Activated T-helper 1 cell treated with anti-CD3 and anti-CD28 coated beads, Interleukin-12 subunit alpha, Interleukin-12 subunit beta, Interleukin-2, Interleukin-4 antibody, amounts not matched to agents 30 ng/mL and 10 ng/mL and 1 ng/mL, durations not matched to agents 14 hours and 24 hours and 36 hours (primary cell): ENCODE results near the gene SARS2. TPM values are rescaled to one million over a fixed set of nuclear protein-coding genes. Genes with fewer than 3 reads are reported as not detected.

Experiments used
- DNase-seq: peaks from one replicate; pipeline ENCODE4 v3.0.0; 2021; ENCODE audit warnings: low spot score
- H3K27ac Mint-ChIP-seq: one replicate; pipeline ENCODE4 v1.8.0; 2021; ENCODE audit warnings: mild to moderate bottlenecking, mixed read lengths
- H3K27me3 Mint-ChIP-seq: one replicate; pipeline ENCODE4 v1.8.0; 2022; ENCODE audit warnings: mild to moderate bottlenecking, moderate library complexity, mixed read lengths; ENCODE audit not compliant: insufficient read depth
- H3K36me3 Mint-ChIP-seq: one replicate; pipeline ENCODE4 v1.8.0; 2021; ENCODE audit warnings: low read depth, mixed read lengths
- H3K4me1 Mint-ChIP-seq: one replicate; pipeline ENCODE4 v1.8.0; 2021; ENCODE audit warnings: low read depth, mixed read lengths
- H3K4me3 Mint-ChIP-seq: one replicate; pipeline ENCODE4 v1.8.0; 2021; ENCODE audit warnings: mild to moderate bottlenecking, moderate library complexity, mixed read lengths
- H3K9me3 Mint-ChIP-seq: one replicate; pipeline ENCODE4 v1.8.0; 2021; ENCODE audit warnings: mixed read lengths
- intact Hi-C: fragments of 100-400 bp; cut with micrococcal nuclease; formaldehyde crosslinking; loops from one replicate; pipeline ENCODE4 v1.15.1; 2024
- total RNA-seq: library from RNA; stranded (reverse); gene quantifications from 2 replicates; pipeline ENCODE4 v1.2.3, GENCODE V29; 2022

Gene SARS2
- total RNA-seq, 1 donor from 2014 or later, result 38.4 TPM

DNA sequence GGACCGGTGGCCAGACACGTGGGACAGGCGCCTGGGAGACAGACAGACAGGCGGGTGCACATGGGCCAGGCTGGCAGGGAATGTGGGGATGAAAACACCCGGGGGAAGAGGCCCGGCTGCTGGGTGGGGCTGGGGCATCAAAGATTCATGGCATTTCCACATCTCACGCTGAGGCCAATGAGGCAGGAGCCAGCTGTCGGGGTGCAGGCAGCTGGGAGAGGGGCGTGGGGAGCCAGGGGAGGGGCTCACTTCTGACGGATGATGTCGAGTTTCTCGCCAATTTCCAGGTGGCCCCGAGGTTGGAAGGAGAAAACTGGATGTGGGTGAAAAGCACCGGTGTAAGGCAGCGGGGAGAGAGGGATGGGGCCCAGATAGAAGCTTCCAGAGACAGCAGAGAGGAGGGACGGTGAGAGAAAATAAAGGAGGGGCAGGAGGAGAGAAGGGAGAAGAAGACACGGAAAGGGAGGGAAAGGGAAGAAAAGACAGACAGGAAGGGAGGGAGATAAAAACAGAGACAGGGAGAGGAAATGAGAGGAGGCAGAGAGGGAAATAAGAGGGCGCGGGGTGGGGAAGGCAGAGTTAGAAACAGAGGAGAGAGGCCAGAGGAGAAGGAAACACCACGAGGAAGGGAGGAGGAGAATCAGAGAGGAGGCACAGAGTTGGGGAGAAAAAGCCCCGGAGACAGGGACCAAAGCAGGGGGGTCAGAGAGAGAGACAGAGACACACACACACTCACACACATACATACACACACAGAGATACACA is 10.5 kb downstream of the SARS2 start:
- intact Hi-C loops, result no loop called here
- Mint-ChIP-seq H3K9me3 (no peaks in the 10 kb centered on the region), H3K27ac (no peak overlapping the region), H3K36me3 (peaks cover 2% of the 10 kb centered on the region), H3K27me3 (no peaks in the 10 kb centered on the region), H3K4me3 (no peak overlapping the region), H3K4me1 (no peaks in the 10 kb centered on the region)
- DNase-seq, result no peak

DNA sequence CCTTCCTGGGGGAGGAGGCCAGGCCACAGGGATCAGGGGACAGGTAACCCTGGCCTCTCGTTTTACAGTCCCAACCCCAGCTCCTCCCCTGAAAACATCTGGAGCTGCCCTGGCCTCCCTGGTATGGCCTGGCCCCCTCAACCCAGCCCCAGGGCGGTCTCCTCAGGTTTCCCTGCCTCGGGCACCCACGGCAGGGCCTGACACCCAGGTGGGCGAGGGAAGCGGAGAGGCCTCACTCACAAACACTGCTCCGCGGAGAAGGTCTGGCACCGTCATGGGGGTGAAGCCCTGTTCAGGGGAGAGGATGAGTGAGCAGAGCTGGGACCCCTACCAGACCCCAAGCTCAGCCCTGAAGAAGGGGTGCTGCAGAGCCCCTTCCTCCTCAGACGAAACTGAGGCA is 12.0 kb downstream of the SARS2 start:
- H3K4me1 Mint-ChIP-seq, result no peaks in the 10 kb centered on the region
- no peaks in the 10 kb centered on the region for H3K36me3 Mint-ChIP-seq
- intact Hi-C loops, result no loop called here

DNA sequence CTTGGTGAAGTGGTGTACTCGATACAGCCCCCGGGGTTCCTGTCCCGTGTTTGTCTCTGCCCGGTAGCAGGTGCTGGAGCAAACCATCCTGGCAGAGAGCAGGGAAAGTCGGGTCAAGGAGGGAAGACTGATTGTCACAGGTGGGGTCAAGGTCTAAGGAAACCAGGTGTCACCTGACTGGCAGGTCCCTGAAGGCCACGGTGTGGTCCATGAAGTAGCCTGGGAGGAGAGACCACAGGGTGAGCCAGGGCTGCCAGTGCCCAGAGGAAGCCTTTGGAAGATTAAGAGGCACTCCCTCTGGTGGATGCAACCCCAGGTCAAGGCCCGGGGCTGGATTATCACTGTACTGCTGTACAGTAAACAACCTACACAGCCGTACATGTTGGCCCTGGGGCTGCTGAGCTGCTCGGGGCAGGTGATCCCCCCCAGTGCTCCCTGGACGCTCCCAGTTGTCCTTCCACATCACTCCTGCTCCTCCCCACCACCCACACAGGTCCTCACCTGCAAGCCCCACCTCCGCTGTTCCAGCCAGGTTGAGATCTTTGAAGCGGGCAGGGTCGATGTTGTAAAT is 12.6 kb downstream of the SARS2 start:
- peaks cover 3% of the 10 kb centered on the region for H3K4me1 Mint-ChIP-seq
- H3K27ac Mint-ChIP-seq, result no peak overlapping the region
- H3K27me3 Mint-ChIP-seq, result no peaks in the 10 kb centered on the region
- no peaks in the 10 kb centered on the region for H3K9me3 Mint-ChIP-seq
- no peaks in the 10 kb centered on the region for H3K36me3 Mint-ChIP-seq
- no peak overlapping the region for H3K4me3 Mint-ChIP-seq
- DNase-seq, result no peak
- intact Hi-C loops, result no loop called here

More for the DNA sequence above, 12.0 kb downstream of the SARS2 start:
- no peak for DNase-seq
- no peaks in the 10 kb centered on the region for H3K27me3 Mint-ChIP-seq
- H3K4me3 Mint-ChIP-seq, result no peak overlapping the region
- no peak overlapping the region for H3K27ac Mint-ChIP-seq
- no peaks in the 10 kb centered on the region for H3K9me3 Mint-ChIP-seq

DNA sequence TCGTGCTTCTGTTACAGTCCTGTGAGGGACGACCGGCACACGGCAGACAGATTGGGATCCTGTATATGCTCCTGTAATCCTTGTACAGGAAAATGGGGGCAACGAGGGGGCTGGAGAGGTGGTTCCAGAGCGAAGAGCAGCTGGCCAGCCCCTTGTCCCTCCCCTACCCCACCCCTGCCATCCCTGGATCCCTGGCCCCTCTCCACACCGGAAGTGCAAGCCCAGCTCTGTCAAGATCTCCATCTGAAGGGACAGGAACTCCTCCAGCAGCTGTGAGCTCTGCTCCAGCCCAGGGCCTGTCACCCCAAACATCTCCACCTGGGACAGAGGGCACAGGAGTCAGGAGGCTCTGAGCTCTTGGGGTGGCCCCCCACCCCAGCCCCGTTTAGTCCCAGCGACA is 13.0 kb downstream of the SARS2 start:
- Mint-ChIP-seq H3K27me3 (no peaks in the 10 kb centered on the region), H3K4me1 (peaks cover 8% of the 10 kb centered on the region), H3K36me3 (no peaks in the 10 kb centered on the region), H3K27ac (no peak overlapping the region), H3K4me3 (no peak overlapping the region), H3K9me3 (no peaks in the 10 kb centered on the region)
- DNase-seq, result no peak
- intact Hi-C loops, result no loop called here

DNA sequence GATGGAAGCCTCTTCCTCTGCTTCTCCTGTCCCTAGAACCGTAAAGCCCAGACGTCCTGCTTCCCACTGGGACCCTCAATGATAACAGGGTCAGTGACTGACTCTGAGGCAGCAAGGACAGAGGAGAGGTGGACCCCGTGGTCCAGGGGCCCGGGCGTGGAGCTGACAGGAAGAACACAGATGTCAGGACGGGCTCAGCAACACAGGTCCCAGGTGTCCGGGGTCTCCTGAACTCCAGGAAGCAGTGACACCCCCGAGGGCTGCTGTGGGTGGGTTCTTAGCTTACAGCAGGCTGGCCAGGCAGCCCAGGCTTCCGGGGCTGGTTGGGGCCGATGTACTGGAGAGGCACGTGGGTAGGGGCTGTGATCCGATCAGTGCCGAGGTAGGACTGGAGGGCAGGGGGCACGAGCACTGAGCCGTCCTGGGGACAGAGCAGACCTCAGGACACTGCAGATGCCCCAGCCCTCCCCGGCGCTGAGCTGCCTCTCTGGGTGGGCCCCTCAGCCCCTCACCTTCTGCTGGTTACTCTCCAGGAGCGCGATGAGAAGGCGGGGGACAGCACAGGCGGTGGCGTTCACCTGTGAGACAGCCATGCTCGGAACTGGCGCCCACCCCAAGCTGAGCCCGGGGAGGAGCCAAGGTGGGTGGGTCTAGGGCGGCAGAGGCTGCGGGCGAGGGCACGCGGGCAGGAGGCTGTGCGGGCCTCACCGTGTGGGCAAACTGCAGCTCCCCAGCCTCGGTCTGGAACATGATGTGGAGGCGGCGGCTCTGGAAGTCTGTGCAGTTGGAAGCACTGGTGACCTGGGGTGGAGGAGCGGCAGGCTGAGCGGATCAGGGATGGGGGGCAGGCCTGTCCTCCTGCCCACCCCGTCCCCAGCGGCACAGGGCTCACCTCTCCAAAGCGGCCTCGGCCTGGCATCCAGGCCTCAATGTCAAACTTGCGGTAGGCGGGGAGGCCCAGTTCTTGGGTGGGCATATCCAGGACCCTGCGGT is 14.9 kb downstream of the SARS2 start:
- Mint-ChIP-seq H3K27me3 (no peaks in the 10 kb centered on the region), H3K27ac (no peak overlapping the region), H3K4me1 (peaks cover 8% of the 10 kb centered on the region), H3K36me3 (peaks cover 3% of the 10 kb centered on the region), H3K9me3 (no peaks in the 10 kb centered on the region), H3K4me3 (no peak overlapping the region)
- intact Hi-C loops, result no loop called here
- no peak for DNase-seq

DNA sequence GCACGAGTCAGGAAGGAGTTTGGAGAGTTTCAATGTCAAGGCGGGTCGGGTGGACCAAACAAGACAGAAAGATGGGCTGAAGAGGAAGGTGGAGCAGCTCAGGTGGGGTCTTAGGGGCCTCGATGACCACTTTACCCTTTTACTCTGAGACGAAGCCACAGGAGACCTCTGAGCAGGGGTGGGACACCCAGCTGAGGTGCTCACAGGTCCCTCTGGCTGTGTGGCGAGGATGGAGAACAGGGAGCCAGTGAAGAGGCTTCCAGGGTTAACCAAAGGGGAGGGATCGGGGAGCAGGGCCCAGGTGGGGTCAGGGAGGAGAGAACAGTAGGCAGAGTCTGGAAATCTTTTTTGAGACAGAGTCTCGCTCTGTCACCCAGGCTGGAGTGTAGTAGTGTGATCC is 16.6 kb downstream of the SARS2 start:
- Mint-ChIP-seq H3K9me3 (no peaks in the 10 kb centered on the region), H3K4me1 (peaks cover 8% of the 10 kb centered on the region), H3K27me3 (no peaks in the 10 kb centered on the region), H3K36me3 (peaks cover 4% of the 10 kb centered on the region), H3K4me3 (no peak overlapping the region), H3K27ac (no peak overlapping the region)
- no peak for DNase-seq
- intact Hi-C loops, result no loop called here

DNA sequence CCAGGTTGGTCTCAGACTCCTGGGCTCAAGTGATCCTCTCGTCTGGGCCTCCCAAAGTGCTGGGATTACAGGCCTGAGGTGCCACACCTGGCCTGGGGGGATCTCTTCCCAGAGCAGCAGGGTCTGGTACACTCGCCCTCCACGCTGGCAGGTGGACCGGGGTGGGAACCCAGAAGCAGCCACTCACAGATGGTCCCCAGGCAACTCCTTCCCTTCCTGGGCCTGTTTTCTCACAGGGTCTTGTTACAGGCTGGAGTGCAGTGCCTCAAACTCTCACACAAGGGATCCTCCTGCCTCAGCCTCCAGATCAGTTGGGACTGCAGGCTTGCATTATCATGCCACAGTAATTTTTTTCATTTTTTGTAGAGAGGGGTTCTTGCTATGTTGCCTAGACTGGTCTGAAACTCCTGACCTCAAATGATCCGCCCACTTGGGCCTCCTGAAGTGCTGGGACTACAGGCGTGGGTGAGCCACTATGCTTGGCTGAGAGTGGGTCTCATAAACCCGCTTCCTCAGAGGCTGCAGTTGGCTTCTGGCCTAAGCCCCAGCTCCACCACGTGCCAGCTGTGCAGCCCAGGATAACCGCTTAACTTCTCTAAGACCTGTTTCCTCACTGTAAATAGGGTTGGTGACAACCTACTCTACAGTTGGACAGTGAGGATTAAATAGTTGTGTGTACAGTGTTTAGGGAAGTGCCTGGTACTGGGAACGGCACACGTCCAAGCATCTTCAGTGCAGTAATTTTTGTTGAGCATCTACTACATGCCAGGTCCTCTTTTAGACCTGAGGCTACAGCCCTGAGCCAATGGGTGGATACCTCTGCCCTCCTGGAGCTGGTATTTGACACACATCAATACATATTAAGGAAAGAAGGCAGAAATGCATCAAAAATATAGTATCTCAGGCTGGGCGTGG is 17.7 kb downstream of the SARS2 start:
- intact Hi-C loops, result no loop called here
- no peaks in the 10 kb centered on the region for H3K9me3 Mint-ChIP-seq
- peaks cover 9% of the 10 kb centered on the region for H3K4me1 Mint-ChIP-seq
- peaks cover 10% of the 10 kb centered on the region for H3K36me3 Mint-ChIP-seq
- H3K27ac Mint-ChIP-seq, result peak overlapping the region; percentile 61
- H3K4me3 Mint-ChIP-seq, result no peak overlapping the region
- no peaks in the 10 kb centered on the region for H3K27me3 Mint-ChIP-seq
- DNase-seq, result no peak

DNA sequence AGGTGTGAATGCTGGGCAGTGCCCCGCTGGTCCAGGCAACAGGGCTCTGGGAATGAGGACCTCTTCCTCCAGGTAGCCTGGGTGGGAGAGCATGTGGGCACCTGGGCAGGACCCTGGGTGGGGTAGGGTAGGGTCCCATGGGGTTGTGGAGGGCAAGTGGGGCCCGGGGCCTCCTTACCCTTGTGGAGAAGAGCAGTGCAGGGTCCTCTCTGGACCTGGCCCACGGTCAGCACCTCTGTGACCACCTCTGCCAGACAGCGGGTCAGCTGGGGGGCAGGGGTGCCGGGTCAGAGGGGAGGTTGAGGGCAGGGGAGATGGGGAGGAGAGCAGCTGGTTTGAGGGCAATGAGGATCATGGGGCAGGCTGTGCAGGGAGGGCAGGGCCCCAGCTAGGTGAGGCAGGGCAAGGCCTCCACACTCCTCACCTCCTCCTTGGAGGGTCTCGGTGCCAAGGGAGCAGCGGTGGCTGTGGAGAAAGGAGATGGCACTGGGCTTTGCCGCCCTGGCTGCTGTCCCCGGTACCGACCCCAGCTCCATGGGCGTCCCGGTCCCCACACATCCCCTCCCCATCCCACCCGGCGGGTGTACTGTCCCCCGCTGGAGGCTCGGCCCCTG is 19.1 kb downstream of the SARS2 start:
- no peaks in the 10 kb centered on the region for H3K27me3 Mint-ChIP-seq
- no peak overlapping the region for H3K27ac Mint-ChIP-seq
- peaks cover 12% of the 10 kb centered on the region for H3K4me1 Mint-ChIP-seq
- H3K9me3 Mint-ChIP-seq, result no peaks in the 10 kb centered on the region
- no peak overlapping the region for H3K4me3 Mint-ChIP-seq
- H3K36me3 Mint-ChIP-seq, result peaks cover 19% of the 10 kb centered on the region
- intact Hi-C loops, result no loop called here
- no peak for DNase-seq

DNA sequence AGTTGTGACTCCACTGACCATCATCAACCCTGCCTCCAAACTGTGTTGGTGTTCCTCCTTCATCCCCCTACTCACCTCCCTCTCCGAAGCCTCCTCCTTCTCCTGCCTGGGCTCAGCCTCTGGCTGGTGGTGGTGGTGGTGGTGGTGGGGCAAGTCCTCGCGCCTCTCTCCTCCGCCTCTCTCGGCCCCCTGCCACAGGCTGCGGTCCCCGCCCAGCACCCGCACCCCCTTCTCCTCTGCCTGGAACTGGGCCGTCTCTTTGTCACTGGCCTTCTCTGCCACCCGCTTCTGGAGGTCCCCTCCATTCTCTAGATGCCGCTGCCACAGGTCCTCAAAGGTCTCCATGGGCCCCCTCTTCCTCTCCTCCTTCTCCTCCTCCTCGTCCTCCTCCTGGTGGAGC is 20.1 kb downstream of the SARS2 start:
- peaks cover 23% of the 10 kb centered on the region for H3K36me3 Mint-ChIP-seq
- no peaks in the 10 kb centered on the region for H3K9me3 Mint-ChIP-seq
- H3K27ac Mint-ChIP-seq, result no peak overlapping the region
- DNase-seq, result no peak
- peaks cover 12% of the 10 kb centered on the region for H3K4me1 Mint-ChIP-seq
- no peak overlapping the region for H3K4me3 Mint-ChIP-seq
- intact Hi-C loops, result no loop called here
- no peaks in the 10 kb centered on the region for H3K27me3 Mint-ChIP-seq

DNA sequence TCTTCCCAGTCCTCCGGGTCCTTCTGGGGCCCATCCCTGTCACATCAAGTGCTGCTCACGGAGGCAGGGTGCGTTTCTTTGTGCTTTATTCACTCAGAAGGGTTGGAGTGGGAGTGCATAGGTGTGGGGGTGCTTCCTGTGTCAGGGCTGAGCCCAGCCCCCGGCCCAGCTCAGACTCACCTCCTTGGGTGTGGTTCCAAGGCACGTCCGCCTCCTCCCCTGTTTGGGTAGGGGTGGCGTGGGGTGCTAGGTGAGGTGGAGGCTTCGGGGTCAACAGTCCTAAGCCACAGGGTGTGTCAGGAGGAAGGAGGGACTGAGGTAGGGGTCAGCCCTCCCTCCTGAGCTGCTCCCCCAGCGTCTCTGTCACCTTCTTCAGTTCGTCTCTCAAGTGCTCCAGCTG is 21.7 kb downstream of the SARS2 start:
- intact Hi-C loops, result no loop called here
- no peak for DNase-seq
- Mint-ChIP-seq H3K27me3 (no peaks in the 10 kb centered on the region), H3K9me3 (no peaks in the 10 kb centered on the region), H3K4me3 (no peak overlapping the region), H3K27ac (no peak overlapping the region), H3K36me3 (peaks cover 35% of the 10 kb centered on the region), H3K4me1 (peaks cover 18% of the 10 kb centered on the region)

DNA sequence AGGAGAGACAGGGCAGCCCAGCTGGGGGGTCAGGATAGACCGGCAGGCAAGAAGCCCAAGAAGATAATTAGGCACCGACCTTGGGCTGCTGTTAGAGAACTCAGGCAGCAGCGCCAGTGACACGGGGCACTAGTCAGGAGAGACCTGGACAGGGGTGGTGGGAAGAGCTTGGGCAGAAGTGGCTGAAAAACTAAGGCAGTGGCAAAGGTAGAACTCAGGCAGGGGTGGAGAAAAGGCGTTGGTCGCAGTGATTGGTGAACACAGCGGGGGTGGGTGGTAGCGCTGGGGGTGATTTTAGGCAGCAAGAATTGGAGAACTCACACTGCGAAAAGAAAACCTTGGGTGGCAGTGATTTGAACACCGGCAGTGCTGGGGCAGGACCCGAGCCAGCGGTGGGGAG is 22.9 kb downstream of the SARS2 start:
- H3K4me3 Mint-ChIP-seq, result no peak overlapping the region

DNA sequence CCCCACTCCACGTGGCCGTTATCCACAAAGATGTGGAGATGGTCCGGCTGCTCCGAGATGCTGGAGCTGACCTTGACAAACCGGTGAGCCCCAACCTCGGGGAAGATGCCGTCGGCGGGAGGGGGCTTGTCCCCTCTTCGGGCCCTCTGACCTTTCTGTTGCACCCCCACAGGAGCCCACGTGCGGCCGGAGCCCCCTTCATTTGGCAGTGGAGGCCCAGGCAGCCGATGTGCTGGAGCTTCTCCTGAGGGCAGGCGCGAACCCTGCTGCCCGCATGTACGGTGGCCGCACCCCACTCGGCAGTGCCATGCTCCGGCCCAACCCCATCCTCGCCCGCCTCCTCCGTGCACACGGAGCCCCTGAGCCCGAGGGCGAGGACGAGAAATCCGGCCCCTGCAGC is 23.3 kb downstream of the SARS2 start:
- no peak overlapping the region for H3K4me3 Mint-ChIP-seq
- no peak for DNase-seq
- H3K36me3 Mint-ChIP-seq, result peaks cover 39% of the 10 kb centered on the region

More for the DNA sequence above, 22.9 kb downstream of the SARS2 start:
- Mint-ChIP-seq H3K36me3 (peaks cover 39% of the 10 kb centered on the region), H3K27ac (peak overlapping the region; percentile 49), H3K9me3 (no peaks in the 10 kb centered on the region), H3K27me3 (no peaks in the 10 kb centered on the region), H3K4me1 (peaks cover 12% of the 10 kb centered on the region)
- DNase-seq, result no peak
- intact Hi-C loops, result no loop called here

More for the DNA sequence above, 23.3 kb downstream of the SARS2 start:
- Mint-ChIP-seq H3K9me3 (no peaks in the 10 kb centered on the region), H3K27ac (no peak overlapping the region), H3K4me1 (peaks cover 10% of the 10 kb centered on the region), H3K27me3 (no peaks in the 10 kb centered on the region)
- intact Hi-C loops, result no loop called here
